ENCODE measurements around the gene CENPB. TPM values are rescaled to one million over a fixed set of nuclear protein-coding genes. Genes with fewer than 3 reads are reported as not detected.

The CENPB gene
- polyA plus RNA-seq, 3 donors: 33.6 to 49.5 (median 44.7) TPM

- DNase-seq (ENCODE audit: extremely low read depth in 1 of 11, low read depth in 9 of 11, low spot score in 4 of 11): no peak
These were observed 29.3 kb downstream of the CENPB start for GRCh38 chr20:3757268-3757667.

DNA sequence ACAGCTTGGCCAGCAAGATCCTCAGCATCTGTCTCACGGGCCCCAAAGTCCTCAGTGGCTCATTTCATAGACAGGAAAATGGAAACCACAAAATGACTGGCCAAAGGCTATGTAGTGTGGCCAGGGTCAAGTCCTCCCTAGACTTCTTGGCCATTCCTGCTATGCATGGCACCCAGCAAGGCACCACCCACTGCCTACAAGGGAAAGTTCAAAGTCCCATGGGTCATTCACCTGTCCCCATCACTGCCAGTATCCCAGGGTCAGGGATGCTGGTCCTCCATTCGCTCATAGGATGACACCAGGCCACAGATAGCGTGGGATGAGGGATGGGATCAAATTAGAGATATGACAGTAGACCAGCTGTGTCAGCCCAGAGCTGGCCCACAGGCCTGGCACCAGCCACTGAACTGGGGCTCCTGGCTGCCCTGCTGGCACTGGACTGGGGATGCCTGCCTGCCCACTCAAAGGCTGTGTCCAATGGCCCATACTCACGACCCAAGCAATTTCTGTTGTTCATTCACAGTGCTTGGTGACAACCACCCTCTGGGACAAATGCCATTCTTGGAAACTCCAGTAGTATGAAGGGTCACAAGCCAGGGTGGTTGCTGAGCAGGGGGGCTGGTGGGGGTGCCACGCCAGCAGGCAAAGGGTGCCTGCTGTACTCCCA, 30.6 kb downstream of the CENPB start:
- DNase-seq (ENCODE audit: extremely low read depth in 1 of 11, low read depth in 9 of 11, low spot score in 4 of 11): no peak

DNA sequence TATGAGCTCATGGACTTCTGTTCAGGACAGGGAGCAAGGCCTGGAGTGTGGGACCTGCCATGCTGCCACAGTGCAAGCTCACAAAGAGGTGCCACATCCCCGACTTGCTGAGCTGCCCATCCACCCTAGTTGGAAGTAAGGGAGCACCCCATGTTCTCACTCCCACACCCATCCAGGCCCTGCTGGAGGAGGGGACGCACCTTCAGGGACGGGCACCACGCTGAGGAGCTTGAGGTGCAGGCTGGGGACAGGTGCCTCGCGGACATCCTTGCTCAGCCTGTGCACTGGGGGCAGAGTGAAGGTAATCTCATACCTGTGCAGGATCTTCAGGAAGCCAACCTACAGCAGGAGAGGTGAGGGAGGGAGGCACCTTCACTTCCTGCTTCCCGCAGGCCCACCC, 31.3 kb downstream of the CENPB start:
- DNase-seq (ENCODE audit: extremely low read depth in 1 of 11, low read depth in 9 of 11, low spot score in 4 of 11): no peak

- no peak for DNase-seq (ENCODE audit: extremely low read depth in 1 of 11, low read depth in 9 of 11, low spot score in 4 of 11)
These were observed 32.3 kb downstream of the CENPB start for GRCh38 chr20:3754276-3754630.

DNA sequence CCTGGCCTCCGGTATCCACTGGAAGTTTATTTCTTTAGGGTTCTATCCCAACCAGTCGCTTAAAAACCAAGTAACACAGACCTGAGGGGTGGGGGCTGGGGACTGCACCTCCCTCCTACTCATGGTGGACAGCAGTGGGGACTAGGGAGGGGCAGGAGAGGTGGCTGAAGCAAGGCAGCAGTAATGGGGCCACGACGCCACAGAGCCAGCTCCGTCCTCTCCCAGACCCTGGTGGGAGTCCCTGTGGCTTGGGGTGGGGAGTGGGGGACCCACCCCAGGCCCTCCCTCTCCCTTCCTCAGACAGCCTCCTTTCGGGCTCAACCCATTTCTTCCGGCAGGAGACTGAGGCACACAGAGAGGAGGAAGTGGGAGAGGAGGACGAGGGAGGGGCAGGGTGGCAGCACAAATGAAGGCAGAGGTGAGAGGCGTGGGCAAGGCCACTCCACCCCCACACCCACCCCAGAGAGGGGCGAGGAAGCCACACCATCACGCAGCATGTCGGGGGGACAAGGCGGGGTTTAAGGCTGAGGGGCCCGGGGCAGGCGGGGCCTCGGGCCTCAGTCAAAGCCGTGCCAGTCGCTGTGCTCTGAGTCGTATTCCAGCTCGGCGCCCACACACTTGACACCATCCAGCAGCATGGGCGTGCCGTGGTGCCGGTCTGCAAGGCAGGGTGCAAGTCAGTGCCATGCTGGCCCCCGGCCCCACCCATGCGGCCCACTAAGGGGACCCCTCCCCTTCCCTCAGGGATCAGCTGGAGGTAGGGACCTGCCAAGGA, 32.9 kb downstream of the CENPB start:
- no peak for DNase-seq (ENCODE audit: extremely low read depth in 1 of 11, low read depth in 9 of 11, low spot score in 4 of 11)

DNA sequence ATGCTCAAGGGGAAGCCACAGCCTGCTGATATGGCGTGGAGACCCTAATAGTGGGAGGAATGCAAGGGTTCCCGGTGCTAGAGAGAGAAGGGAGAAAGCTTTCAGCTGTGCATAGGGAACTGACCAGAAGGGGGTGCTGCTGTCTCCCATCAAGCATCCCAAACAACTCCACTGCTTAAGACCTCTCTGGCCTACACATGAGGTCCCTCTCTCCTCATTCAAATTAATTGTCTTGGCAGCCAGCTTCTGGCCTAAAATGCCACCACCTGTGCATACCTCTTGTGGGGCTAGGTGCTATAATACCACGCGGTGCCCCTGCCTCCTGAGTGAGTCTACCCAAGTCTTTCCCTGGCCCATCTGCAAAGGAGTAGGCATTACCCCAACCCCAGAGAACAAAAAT, 33.4 kb downstream of the CENPB start:
- no peak for DNase-seq (ENCODE audit: extremely low read depth in 1 of 11, low read depth in 9 of 11, low spot score in 4 of 11)

DNA sequence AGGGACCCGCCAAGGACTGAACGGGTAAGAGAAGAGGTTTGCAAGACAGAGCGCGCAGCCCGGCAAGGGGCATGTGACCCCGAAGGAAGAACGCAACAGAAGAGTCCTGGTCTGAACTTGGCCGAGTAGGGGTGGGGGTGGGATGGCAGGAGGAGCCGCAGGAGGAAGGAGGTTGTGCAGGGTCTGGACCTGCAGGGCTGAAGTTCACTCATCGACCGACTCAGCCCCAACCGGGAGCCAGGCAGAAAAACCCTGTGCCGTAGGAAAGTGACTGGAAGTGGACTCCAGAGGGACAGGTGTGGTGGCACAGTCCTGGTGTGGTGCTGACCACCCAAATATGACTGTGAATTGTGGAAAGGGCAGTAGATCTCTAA, 34.2 kb downstream of the CENPB start:
- DNase-seq (ENCODE audit: extremely low read depth in 1 of 11, low read depth in 9 of 11, low spot score in 4 of 11): no peak

GRCh38 chr20:3751675-3752385, 34.7 kb downstream of the CENPB start:
- no peak for DNase-seq (ENCODE audit: extremely low read depth in 1 of 11, low read depth in 9 of 11, low spot score in 4 of 11)

DNA sequence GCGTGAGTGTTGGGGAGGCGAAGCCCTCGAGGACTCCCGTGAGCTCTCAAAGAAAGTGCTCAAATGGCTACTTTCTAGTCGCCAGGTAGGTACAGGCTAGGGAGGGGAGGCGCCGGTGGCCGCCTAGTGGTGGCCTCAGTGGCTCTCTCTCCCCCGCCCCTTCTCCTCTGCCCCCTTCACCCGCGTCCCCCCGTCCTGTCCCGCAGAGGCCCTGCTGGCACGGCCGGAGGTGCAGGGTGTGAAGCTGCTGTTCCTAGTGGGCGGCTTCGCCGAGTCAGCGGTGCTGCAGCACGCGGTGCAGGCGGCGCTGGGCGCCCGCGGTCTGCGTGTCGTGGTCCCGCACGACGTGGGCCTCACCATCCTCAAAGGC, 35.2 kb downstream of the CENPB start:
- no peak for DNase-seq (ENCODE audit: extremely low read depth in 1 of 11, low read depth in 9 of 11, low spot score in 4 of 11)

GRCh38 chr20:3749689-3750531, 36.6 kb downstream of the CENPB start:
- no peak for DNase-seq (ENCODE audit: extremely low read depth in 1 of 11, low read depth in 9 of 11, low spot score in 4 of 11)

DNA sequence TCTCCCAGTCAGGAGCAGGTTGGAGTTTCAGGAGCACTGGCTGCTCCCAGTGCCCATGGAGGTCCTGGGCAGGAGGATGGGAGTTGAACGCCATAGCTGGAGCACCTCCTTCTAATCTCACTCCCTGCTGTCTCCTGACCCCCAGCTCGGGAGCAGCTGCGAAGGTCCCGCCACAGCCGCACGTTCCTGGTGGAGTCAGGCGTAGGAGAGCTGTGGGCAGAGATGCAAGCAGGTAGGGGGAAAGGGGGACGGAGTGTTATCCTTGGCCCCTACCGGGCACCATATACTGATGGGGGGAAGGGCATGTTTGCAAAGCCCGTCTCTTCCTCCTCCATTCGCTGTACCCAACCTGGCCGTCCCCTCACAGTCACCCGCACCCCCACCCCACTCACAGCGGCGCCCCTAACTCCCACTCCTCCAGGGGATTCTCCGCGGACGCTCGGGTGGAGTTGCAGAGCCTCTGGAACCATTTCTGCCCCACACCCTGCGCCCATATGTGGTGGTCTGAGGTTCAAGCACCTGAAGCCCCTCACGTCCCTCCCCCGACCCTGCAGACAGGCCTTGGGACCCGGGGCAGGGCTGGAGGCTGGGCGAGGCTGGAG, 37.4 kb downstream of the CENPB start:
- no peak for DNase-seq (ENCODE audit: extremely low read depth in 1 of 11, low read depth in 9 of 11, low spot score in 4 of 11)

GRCh38 chr20:3748073-3748472, 38.5 kb downstream of the CENPB start:
- no peak for DNase-seq (ENCODE audit: extremely low read depth in 1 of 11, low read depth in 9 of 11, low spot score in 4 of 11)

GRCh38 chr20:3747471-3747870, 39.1 kb downstream of the CENPB start:
- DNase-seq (ENCODE audit: extremely low read depth in 1 of 11, low read depth in 9 of 11, low spot score in 4 of 11): no peak

DNA sequence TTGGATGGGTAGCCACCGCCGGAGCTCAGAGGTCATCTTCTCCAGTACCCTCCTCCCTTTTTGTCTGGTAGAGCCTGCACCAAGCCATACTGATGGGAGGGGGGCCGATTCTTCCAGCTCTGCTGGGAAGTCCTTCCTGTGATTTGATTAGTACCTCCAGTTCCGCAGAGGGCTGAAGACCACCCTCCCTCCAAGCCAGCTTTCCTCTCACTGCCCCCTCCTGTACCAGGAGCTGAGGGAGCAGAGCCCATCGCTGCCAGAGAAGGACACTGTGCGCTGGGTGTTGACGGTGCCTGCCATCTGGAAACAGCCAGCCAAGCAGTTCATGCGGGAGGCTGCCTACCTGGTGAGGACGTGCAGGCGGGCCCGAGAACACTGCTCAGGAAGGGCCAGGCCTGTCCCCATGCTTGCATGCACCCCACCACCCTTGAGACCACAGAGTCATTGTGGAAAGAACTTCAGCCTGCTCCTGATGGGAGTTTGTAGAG, 40.8 kb downstream of the CENPB start:
- no peak for DNase-seq (ENCODE audit: extremely low read depth in 1 of 11, low read depth in 9 of 11, low spot score in 4 of 11)

DNA sequence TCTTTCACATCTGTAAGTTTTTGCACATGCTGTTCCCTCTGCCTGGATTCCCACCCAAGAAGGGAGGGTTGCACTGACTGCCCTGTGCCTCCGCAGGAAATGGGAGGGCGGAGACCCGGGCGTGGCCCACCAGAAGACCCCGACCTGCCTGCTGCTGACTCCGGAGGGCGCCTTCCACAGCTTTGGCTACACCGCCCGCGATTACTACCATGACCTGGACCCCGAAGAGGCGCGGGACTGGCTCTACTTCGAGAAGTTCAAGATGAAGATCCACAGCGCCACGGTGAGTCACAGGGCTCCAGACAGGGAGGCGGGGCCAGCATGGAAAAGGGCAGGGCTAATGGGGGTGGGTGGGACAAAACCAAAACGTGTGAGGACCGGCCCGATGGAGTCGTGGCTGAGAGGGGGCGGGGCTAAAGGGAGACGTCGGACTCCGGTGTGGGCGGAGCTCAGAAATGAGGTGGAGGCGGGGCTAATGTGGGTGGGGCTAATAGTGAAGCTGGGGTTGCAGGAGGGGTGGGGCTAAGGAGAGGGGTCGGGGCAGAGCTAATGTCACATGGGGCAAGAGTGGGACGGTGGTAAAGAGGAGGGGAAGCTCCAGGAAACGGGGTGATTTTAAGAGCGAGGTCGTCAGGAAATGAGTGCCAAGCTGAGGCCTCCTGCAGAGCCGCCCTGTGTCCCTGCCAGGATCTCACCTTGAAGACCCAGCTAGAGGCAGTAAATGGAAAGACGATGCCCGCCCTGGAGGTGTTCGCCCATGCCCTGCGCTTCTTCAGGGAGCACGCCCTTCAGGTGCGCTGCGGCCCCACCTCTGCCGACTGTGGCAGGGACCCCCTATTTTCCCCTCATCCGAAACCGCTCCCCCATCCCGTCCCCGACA, 41.5 kb downstream of the CENPB start:
- no peak for DNase-seq (ENCODE audit: extremely low read depth in 1 of 11, low read depth in 9 of 11, low spot score in 4 of 11)

GRCh38 chr20:3744037-3744436, 42.5 kb downstream of the CENPB start:
- no peak for DNase-seq (ENCODE audit: extremely low read depth in 1 of 11, low read depth in 9 of 11, low spot score in 4 of 11)

DNA sequence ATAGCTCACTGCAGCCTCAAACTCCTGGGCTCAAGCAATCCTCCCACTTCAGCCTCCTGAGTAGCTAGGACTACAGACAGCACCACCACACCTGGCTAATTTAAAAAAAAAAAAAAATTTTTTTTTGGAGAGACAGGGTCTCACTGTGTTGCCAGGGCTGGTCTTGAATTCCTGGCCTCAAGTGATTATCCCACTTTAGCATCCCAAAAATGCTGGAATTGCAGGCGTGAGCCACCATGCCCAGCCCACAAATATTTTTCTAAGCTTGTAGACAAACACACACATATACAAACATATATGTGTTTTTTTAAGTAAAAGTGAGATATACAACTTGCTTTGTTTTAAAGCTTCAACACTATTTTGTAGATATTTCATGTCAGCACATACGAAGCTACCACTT, 43.3 kb downstream of the CENPB start:
- DNase-seq (ENCODE audit: extremely low read depth in 1 of 11, low read depth in 9 of 11, low spot score in 4 of 11): no peak

GRCh38 chr20:3741836-3742458, 44.6 kb downstream of the CENPB start:
- peak in 1 of 11 donors; percentile 35 for DNase-seq (ENCODE audit: extremely low read depth in 1 of 11, low read depth in 9 of 11, low spot score in 4 of 11)

All from renal cortex interstitium (tissue), 11 donors.